Diencephalon (tissue), 1 donor: ENCODE measurements around the gene ABCC10. TPM values are rescaled to one million over a fixed set of nuclear protein-coding genes. Genes with fewer than 3 reads are reported as not detected.

Experiments
- small RNA-seq: library from RNA; depleted of rRNA; stranded (forward); fragments of <200 nt; gene quantifications from one replicate; pipeline ENCODE3, GENCODE V24; 2014
- total RNA-seq: library from RNA; depleted of rRNA; stranded (reverse); fragments of >200 nt; gene quantifications from one replicate; pipeline ENCODE4 v1.2.3, GENCODE V29; 2014

The ABCC10 gene
- 23.8 TPM for total RNA-seq

GRCh38 chr6:43427406-43428111 lies at the start of gene ABCC10:
Gene ABCC10, plus strand, starts transcription at chr6:43427541. Its CDS starts 438 bp downstream, at chr6:43427979.

GRCh38 chr6:43455531-43456428 lies 28.4 kb downstream of the ABCC10 start, which contains the start of gene DLK2:
Gene DLK2, minus strand, starts transcription at chr6:43455548. Its CDS starts 723 bp downstream, at chr6:43454825.

GRCh38 chr6:43477235-43478007 lies 50.1 kb downstream of the ABCC10 start, which contains the start of gene TJAP1:
Gene TJAP1, plus strand, starts transcription at chr6:43477570. Its CDS starts 21,432 bp downstream, at chr6:43499002.

Small RNA genes lying within 50 kb of the gene (small RNA-seq; reads per million reads assigned to genes)
- gene MIR6780B: not detected
- gene RNU6-1113P: not detected

Other genes with a start within 250 kb of the ABCC10 start
- 34.1 TPM for gene CUL9, start 245.3 kb upstream of the ABCC10 start, total RNA-seq
- gene DNPH1, start 198.1 kb upstream of the ABCC10 start, total RNA-seq: 26.1 TPM
- gene TTBK1, start 184.1 kb upstream of the ABCC10 start, total RNA-seq: 16.8 TPM
- 0.23 TPM for gene SLC22A7, start 129.3 kb upstream of the ABCC10 start, total RNA-seq
- 6.7 TPM for gene CRIP3, start 118.7 kb upstream of the ABCC10 start, total RNA-seq
- 18.2 TPM for gene ZNF318, start 57.9 kb upstream of the ABCC10 start, total RNA-seq
- gene DLK2, start 28.0 kb downstream of the ABCC10 start, total RNA-seq: 8.3 TPM
- gene TJAP1, start 50.0 kb downstream of the ABCC10 start, total RNA-seq: 5.1 TPM
- gene LRRC73, start 82.8 kb downstream of the ABCC10 start, total RNA-seq: 5.3 TPM
- 66.7 TPM for gene YIPF3, start 89.4 kb downstream of the ABCC10 start, total RNA-seq
- gene POLR1C, start 89.5 kb downstream of the ABCC10 start, total RNA-seq: 25.6 TPM
- gene XPO5, start 148.5 kb downstream of the ABCC10 start, total RNA-seq: 52.4 TPM
- gene POLH, start 148.6 kb downstream of the ABCC10 start, total RNA-seq: 10.6 TPM
- 30.9 TPM for gene GTPBP2, start 201.7 kb downstream of the ABCC10 start, total RNA-seq
- gene MAD2L1BP, start 208.3 kb downstream of the ABCC10 start, total RNA-seq: 23.1 TPM
- gene RSPH9, start 217.5 kb downstream of the ABCC10 start, total RNA-seq: 6.0 TPM